Right lobe of liver (tissue), 4 donors: Measurements from ENCODE around the gene FSTL4.

Source experiments
- CTCF ChIP-seq, 4 donors: fragments of 200-600 bp in 3 of 4; fragments of 450-650 bp in 1 of 4; IDR thresholded peaks; one replicate each; pipeline versions ENCODE4 v1.5.1 to v1.8.0; 2016 to 2022; ENCODE audit warnings: antibody characterized with exemption in 4 of 4, mild to moderate bottlenecking in 2 of 4
- POLR2A ChIP-seq: fragments of 450-650 bp; IDR thresholded peaks from one replicate; pipeline ENCODE4 v1.6.1; 2017; ENCODE audit warnings: antibody characterized with exemption, mild to moderate bottlenecking
- donor health status: DM: no; HTN: no; CAD: no.
- donor health status: DM: no; HTN: no; CAD: no.
- donor health status: DM: no; HTN: yes; CAD: no.

GRCh38 chr5:133599044-133599443 is 13.3 kb downstream of the FSTL4 start:
- TF ChIP-seq CTCF (IDR thresholded peaks at IDR 0.05): no peak
- TF ChIP-seq POLR2A: no peak
